ENCODE results near the gene MYOM1.

Gene MYOM1

DNA sequence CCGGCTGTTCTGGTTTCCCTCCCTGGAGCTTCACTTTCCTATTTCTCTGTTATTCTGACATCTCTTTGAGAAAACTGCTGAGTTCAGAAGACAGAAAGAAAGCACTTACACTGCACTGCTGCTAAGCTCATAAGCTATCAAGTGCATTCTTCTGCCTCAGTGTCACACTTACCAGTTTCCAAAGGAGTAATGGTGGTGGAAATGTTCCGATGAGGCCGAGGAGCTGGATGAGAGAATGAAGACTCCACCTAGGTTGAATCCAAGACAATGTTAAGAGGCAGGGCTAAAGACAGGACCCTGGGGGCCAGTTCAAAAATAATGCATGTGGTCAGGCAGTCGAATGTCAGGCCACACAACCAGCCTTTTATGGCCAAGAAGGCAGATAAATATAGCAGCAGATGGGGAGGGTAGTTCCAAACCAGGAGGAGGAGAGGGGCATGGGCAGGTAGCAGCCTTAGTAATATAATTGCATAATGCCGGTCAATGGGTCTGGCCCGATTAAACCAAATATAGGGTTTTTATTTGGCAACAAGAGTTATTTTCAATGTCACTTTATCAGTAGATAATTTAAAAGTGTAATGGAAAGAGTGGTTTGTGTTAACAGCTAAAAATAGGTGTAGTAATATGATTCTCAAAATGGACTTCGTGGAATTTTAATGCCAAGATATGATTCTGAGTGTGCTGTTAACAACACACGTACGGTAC is at the start of gene MYOM1:
Gene MYOM1 (minus strand): TSS at position 338 of the 705 bp plus-strand sequence. CDS start 4,745 bp downstream, outside the sequence.
- intact Hi-C loops (cut with DNase I) = no loop called here
- DNase-seq = no peak

DNA sequence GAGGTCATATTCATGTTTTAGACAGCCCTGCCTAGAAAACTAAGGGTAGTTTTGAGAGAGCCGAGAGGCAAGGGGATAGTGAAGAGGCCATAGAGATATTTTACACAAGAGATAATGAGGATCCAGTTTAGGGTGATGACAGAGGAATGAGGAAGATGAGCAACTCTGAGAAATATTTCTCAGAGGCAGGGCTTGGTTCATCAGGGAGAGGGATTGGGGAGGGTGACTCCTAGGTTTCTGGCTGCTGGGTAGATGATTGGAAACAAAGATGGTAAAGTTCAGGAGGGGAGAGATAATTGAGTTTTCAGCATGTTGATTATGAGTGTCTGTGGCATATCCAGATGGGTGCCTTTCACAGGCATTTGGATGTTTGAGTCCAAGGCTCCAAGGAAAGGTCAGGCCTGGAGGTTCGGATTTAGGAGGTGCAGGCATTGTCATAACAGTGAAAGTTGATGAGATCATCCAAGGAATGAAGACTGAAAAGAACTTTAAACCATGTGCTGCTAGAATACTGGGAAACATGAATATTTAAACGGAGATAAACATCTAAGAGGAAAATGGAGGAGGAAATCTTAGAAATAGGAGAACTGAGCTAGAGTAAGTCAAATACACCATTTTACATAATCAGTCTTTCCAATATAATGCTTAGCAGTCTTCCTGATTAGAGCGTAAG is 49.6 kb upstream of the MYOM1 start:
- intact Hi-C loops (cut with DNase I) = no loop called here
- DNase-seq = no peak

DNA sequence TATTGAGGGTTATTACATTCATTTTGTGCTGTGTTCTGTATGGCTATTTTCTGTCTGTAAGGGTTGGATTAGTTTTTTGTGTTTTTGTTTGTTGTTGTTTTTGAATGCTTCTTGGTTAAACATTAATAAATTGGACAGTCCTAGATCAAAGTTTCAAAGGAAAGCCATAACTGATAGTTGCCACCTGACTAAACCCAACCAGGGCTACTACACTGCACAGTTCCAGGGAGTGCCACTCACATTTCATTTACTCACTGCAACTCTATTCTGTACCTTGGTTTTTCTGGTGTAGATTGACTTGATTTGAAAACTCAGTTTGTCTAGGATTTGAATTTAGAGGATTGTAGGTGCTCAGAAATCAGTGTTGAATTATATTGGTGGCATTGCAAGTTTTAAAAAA is 48.5 kb upstream of the MYOM1 start:
- intact Hi-C loops (cut with DNase I) = no loop called here
- DNase-seq = no peak

DNA sequence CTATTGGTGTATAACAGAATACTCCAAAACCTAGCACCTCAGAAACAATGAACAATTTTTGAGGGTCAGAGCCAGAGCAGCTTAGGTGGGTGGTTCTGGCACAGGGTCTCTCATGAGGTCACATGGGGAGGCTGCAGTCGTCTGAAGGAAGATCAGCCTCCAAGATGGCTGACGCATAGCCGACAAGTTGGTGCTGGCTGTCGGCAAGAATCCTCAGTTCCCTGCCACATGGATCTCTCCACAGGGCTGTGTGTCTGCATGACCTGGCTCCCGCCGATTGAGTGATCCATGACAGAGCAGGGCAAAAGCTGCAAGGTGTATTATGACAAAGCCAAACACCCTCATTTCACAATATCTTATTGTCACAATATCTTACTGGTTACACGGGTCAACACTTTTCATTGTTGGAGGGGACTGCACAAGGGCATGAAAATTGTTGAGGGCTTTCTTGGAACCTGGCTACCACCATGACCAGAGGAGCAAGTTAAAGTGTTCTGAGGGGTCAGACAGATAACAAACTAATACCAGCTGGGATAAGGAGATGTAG is 46.4 kb upstream of the MYOM1 start:
- no peak for DNase-seq
- intact Hi-C loops (cut with DNase I) = no loop called here

DNA sequence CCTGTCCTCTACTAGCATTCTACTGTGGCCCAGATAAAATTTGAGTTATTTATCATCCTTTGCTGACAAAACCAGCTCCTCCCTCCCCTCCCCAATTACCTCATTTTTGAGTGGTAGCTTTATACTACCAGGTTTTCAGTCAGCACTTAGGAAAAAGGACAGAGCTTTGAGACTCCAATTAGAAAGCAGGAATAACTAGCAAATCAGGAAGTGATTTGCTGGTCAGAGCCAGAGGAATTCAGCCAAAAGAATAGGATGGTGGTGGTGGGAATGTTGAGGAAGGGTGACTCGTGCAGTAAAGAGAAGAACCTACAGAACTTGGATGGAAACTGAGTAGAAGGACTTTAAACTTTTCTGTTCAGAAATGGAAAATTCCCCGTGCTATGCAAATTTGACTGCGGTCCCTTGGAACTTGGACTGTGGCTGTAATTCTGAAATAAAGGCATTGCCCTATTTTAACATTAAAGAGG is 45.8 kb upstream of the MYOM1 start:
- intact Hi-C loops (cut with DNase I) = no loop called here
- DNase-seq = no peak

DNA sequence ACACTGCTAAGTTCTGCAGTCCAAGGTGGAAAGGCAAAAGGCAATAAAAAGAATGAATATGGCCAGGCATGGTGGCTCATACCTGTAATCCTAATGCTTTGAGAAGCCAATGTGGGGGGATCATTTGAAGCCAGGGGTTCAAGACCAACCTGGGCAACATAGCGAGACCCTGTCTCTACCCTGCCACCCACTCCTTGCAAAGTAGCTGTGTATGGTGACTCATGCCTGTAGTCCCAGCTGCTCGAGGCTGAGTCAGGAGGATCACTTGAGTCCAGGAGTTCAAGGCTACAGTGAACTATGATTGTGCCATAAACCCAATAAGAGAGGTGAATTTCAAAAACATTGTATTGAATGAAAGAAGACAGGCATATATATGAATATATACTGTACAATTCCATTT is 44.6 kb upstream of the MYOM1 start:
- intact Hi-C loops (cut with DNase I) = no loop called here
- no peak for DNase-seq

DNA sequence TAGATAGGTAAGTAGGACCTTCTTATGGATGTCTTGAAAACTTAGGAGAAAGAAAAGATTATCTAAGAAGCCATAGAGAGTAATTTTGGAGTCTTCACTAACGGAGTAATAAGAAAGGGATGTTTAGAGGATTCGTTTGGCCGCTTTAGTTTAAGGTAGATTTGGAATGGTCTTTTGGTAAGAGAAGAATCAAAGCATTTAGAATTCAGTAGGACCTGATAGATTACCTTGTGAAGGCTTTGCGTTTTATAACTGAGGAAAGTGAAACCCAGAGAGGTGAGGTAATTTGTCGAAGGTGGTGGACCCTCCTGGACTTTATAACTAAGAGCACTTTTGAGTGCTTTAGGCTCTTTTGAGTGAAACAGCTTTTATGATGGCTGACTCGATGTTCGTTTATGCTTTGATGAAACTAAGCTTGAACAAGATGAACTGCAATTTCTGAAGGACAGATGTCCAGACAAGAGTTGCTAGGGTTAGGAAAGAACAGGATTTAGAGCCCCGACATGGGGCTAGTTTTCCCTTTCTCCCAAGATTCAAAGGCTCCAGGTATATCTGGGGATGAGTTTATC is 43.4 kb upstream of the MYOM1 start:
- intact Hi-C loops (cut with DNase I) = no loop called here

DNA sequence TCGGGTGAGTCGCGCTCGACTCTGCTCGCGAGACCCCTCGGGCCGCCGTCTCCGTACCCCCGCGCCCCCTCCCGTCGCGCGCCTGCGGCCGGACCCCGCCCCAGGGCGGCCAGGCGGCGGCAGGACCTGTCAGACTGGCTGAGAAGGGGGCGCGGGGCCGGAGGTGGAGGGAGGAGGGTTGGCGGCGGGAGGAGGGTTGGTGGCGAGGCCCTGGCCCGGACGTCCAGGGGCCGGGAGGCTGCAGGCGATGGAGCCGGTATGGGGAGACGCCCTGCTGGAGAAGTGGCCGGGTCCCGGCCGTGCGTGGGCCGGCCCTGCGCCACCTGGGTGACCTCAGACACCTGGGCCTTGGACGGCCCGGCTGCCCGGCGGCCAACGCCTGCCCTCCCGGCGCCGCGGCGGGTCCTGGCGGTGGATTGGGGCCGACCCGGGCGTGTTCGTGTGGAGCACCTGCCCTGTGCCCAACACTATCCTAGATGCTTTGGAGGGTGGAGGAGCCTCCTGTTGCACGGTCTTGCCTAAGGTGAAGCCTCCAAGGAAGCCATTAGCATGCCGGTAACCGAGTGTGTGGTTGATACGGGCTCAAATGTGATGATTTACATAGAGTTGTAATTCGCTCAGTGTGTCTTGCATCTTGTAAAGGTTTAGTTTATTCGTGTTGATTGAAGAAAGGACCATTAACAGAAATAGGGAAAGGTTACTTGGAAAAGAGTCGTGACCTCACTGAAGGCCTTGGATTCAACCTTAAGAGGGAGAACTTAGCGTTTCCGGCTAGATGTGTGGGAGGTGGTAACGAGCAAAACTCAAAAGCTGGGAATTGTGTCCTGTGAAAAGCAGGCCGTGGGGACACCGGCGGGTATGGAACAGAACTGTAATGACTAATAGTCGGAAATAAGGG is 42.7 kb upstream of the MYOM1 start:
- peak in 3 of 10 donors; percentile 71 to 81 (median 74) for DNase-seq
- intact Hi-C loops (cut with DNase I) = no loop called here

More for the DNA sequence above, 43.4 kb upstream of the MYOM1 start:
- no peak for DNase-seq

DNA sequence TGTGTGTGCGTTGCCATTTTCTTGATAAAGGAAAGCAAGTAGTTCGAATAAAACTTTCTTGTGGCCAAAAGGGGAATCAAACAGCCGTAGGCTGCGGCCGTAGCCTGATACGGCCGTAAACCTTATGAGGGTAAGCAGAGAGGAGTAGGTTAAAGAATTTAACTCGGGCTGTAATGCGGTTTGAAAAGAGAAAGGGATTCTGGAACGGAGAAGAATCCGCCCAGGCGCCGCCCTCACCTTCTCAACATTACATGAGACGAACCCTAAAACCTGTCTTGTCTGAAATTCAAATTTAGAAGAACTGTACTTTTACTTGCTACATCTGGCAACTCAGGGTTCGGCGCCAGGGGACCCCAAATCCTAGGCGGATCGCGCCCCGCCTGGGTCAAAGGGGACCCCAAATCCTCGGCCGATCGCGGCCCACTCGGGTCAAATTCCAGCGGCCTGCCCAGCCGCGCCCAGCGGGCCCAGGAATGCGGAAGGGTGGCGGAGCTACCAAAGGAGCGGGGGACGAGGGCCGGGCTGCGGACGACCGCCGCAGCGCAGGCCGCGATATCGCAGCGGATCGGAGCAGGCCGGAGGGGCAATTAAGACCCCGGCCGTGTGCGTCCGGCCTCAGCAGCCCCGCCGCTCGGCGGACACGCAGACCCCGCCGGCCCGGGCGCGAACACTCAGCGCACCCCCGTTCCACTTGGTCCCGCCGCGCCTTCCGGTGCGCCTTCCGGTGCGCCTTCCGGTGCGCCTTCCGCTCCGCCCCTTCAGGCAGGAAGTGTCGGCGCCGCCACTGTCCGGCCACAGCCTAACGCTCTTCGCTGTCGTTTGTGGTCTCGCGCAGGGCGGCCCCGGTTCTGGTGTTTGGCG is 41.8 kb upstream of the MYOM1 start, which contains the start of gene MYL12B:
Gene MYL12B (plus strand): TSS at position 761 of the 861 bp plus-strand sequence. CDS start 10,766 bp downstream, outside the sequence.
- DNase-seq = peak; percentile 69 to 96 (median 76)
- intact Hi-C loops (cut with DNase I) = no loop called here

DNA sequence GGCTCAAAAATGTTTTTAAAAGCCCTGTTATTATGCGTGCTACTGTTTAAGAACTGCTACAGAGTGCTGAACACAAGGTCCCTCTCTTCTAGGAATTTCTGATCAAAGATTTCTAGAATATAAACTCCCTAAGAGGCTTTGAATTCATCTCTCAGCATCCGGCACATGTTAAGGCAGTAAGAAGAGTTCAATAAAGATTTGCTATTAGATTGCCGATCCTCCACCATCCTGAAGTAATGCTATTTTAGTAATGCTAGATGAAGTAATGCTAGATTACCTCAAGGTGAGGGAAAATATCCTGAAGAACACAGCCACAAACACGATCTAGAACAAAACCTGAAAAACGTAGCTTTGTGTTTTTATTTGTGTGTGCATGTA is 41.2 kb upstream of the MYOM1 start:
- intact Hi-C loops (cut with DNase I) = no loop called here
- DNase-seq = no peak

DNA sequence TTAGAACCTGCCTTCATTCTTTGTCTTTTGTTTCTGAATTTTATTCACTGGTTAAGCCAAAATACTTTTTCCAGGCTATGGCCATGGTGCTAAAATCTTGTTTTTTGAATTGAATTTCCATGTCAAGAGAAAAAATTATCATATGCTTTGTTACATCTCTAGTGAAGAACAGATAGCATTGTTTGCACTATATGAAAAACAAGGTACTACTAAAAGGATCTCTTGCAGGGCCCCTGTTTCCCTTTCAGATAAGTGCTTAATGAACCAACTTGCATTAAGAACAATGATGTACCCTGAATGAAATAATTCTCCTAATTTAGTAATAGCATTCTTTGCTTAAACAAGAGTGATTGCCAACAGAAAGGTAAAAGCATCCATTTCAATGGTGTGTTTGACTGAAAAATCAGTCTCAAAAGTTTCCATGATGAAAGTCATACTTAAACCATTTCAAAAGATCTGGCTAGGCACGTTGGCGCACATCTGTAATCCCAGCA is 37.9 kb upstream of the MYOM1 start:
- intact Hi-C loops (cut with DNase I) = no loop called here
- DNase-seq = no peak

DNA sequence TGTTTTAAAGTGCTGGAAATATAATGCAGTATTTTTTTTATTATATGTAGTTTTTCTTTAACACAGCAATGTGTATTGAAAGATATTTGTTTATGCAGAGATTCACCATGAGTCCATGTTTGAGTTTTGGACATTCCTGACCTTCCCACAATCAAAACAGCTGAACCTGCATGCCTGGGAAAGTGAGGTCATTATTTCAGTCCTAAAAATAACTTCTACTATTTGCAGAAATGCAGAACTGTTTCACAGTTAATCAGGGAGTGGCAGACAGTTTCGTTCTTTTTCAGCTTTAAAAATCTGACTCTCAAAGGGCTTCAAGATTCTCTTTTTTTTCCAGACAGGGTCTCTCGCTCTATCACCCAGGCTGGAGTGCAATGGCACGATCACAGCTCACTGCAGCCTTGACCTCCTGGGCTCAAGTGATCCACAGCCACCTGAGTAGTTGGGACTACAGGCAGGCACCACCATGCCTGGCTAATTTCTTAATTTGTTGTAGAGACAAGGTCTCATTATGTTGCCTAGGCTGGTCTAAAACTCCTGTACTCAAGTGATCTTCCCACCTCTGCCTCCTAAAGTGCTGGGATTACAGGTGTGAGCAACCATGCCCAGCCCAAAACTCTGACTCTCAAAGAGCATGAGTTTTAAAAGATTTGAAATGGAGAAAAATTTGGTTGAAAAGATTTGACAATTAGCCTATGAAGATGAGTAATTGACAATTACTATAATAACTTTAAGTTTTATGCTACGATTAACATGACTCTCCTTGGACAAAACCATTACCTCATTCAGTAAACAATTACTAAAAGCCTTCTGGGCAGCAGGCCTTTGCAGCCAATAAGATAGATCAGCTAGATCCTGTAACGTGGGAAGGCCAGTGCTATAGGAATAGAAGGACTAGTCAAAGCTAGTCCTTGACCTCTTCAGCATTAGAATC is 37.2 kb upstream of the MYOM1 start:
- intact Hi-C loops (cut with DNase I) = no loop called here
- no peak for DNase-seq

DNA sequence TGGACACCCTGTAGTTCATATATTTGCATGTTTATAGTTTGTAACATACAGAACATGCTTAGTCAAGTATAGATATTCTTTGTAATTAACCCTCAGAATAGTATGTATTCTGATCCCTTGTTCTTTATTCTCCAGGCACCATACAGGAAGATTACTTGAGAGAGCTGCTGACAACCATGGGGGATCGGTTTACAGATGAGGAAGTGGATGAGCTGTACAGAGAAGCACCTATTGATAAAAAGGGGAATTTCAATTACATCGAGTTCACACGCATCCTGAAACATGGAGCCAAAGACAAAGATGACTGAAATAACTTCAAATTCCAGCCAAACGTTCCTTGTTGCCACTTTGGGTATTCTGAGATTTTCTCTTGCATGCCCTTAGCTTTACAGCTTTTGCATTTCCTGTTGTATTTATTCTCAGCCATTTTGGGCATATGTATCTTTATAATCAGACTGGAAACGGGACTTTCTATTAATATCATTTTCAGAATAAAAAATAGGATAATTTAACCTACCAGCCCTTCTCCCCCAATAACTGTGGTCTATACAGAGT is 35.9 kb upstream of the MYOM1 start:
- intact Hi-C loops (cut with DNase I) = no loop called here
- no peak for DNase-seq

DNA sequence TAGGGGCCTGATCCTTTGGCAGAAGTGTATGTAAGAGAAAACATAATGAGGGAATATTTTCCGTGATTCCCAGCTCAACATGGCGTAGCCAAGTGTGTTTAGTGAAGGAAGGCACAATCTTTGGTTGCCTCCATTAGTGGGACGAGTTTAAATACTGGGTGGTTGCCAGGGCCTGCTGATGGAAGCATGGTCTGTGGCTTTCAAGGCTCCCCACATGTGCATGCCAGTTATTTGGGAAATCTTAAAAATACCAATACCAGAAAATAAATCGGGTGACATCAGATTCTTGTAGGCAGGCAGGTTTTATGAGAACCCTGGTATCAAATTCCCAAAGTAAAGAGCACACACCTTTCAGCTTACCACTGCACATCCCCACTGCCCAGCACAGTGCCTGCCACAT is 35.0 kb upstream of the MYOM1 start:
- no peak for DNase-seq
- intact Hi-C loops (cut with DNase I) = no loop called here

DNA sequence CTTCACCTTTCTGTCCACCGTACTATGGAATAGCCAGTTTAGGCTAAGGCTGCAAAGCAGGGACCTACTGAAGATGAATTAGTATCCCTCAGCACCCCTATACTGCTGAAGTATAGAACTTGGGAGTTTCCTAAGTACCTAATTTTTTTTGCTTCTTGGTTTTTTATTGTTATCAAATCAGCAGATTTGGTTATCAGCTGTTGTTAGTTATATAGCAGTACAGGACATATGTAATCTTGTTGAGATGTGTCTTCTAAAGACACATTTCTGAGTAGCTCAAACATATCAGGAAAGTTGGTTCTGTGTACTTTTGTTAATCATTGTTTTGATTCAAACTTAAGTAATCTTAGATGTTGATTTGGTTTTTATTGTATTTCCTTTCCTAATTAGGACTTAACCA is 33.1 kb upstream of the MYOM1 start:
- DNase-seq = no peak
- intact Hi-C loops (cut with DNase I) = no loop called here

DNA sequence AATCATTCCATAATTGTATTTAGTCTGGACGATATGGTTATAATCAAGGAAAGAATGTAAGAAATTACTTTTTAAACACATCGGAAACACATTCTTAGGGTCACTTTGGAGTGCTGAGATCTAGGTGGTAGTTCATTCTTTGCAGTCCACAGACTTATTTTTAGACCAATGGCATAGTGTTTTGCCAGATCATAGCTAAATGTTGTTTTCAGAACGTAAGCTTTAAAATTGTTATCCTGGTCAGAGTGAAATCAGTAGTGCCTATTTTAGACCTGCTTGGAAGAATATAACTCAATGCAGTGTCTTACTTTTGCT is 32.2 kb upstream of the MYOM1 start:
- intact Hi-C loops (cut with DNase I) = no loop called here
- DNase-seq = no peak

DNA sequence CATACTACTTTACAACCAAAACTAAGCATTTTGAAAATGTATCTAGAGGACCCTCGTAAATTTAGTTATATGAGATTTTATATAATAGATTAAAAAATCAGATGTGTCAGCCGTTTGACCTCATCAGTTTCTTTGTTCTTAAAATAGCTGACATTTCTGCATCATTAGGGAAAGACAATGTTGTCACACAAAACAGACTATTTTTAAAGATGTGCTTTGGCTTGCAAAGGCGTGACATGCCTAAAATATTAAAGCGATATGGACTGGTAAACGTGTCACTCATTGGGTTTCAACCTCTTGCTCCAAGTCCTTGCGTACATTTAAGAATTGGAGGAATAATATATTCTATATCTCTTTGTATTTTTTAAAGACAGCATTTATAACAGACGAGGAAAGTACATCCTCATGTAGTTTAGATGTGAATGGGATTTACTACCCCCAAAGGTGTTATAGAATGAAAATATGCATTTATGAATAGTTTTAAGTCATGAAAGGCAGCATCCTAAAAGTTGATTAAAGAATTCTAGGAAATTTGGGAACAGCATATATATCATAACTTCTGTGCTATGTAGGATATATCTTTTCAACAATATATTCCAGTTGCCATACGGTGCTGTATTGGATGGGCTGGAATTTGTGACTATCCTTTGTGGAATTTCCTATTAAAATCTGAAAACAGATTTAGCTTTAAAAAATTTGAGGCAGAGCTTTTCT is 31.6 kb upstream of the MYOM1 start:
- intact Hi-C loops (cut with DNase I) = no loop called here
- DNase-seq = no peak

All from posterior cingulate gyrus (tissue), 11 donors.